IMR-90 (cell line): ENCODE data around the gene SLC9A9. TPM values are rescaled to one million over a fixed set of nuclear protein-coding genes. Genes with fewer than 3 reads are reported as not detected.

ENCODE experiments used
- ATAC-seq: fragments of 200-7000 bp; cut with Tn5 transposase; 2 replicates; pipeline ENCODE4 v1.9.1; 2020; ENCODE audit warnings: low read depth, mild to moderate bottlenecking, moderate library complexity
- BruUV-seq: library from RNA; stranded (reverse); fragments of 400-500 nt; replicated peaks from 2 replicates; lab custom pipeline; 2021; lab: Mats Ljungman, UMichigan
- CTCF ChIA-PET: fragments of 300-600 bp; formaldehyde crosslinking; extraction: SDS; loops from one replicate; lab custom pipeline; 2021; ENCODE audit warnings: antibody characterized with exemption; lab: Yijun Ruan, JAX
- POLR2A ChIA-PET: fragments of 300-600 bp; sonication (Branson Sonifier 250); formaldehyde crosslinking; loops from one replicate; lab custom pipeline; 2022; ENCODE audit warnings: antibody characterized with exemption; ENCODE audit not compliant: unreplicated experiment; lab: Charles Lee
- DNase-seq: peaks from one replicate; pipeline ENCODE4 v3.0.0; 2013
- H2AFZ ChIP-seq: replicated peaks from 2 replicates; pipeline ENCODE3; 2013; ENCODE audit warnings: low read length, mild to moderate bottlenecking; ENCODE audit not compliant: poor library complexity
- H2AK5ac ChIP-seq: 2 replicates; pipeline ENCODE4 v1.6.1; 2013; ENCODE audit warnings: low read depth, low read length, inconsistent platforms
- H2AK9ac ChIP-seq: replicated peaks from 2 replicates; pipeline ENCODE3; 2013; ENCODE audit warnings: mild to moderate bottlenecking, low read depth, low read length, moderate library complexity; ENCODE audit not compliant: poor library complexity
- H2BK120ac ChIP-seq: 2 replicates; pipeline ENCODE4 v1.6.1; 2013; ENCODE audit warnings: low read depth, low read length, inconsistent platforms
- H2BK15ac ChIP-seq: 3 replicates; pipeline ENCODE4 v1.6.1; 2013; ENCODE audit warnings: low read depth, low read length, inconsistent platforms
- H2BK20ac ChIP-seq: 2 replicates; pipeline ENCODE4 v1.6.1; 2013; ENCODE audit warnings: low read depth, mild to moderate bottlenecking, inconsistent platforms, low read length, moderate library complexity
- H2BK5ac ChIP-seq: 2 replicates; pipeline ENCODE4 v1.6.1; 2013; ENCODE audit warnings: mild to moderate bottlenecking, low read depth, low read length, inconsistent platforms; ENCODE audit not compliant: poor library complexity, severe bottlenecking
- H3K14ac ChIP-seq: replicated peaks from 2 replicates; pipeline ENCODE4 v1.6.1; 2013; ENCODE audit warnings: low read depth, low read length, inconsistent platforms
- H3K18ac ChIP-seq: 2 replicates; pipeline ENCODE4 v1.6.1; 2013; ENCODE audit warnings: low read depth, low read length, control low read depth
- H3K23ac ChIP-seq: 2 replicates; pipeline ENCODE4 v1.6.1; 2013; ENCODE audit warnings: low read depth, low read length, inconsistent platforms
- H3K27ac ChIP-seq: 2 replicates; pipeline ENCODE4 v1.5.1; 2013; ENCODE audit warnings: mild to moderate bottlenecking, control low read depth, low read length; ENCODE audit not compliant: insufficient read depth
- H3K27me3 ChIP-seq: 2 replicates; pipeline ENCODE4 v1.6.1; 2013; ENCODE audit warnings: low read length; ENCODE audit not compliant: control insufficient read depth, insufficient read depth
- H3K36me3 ChIP-seq: 2 replicates; pipeline ENCODE4 v1.6.1; 2013; ENCODE audit warnings: low read length, mixed read lengths; ENCODE audit not compliant: control insufficient read depth, insufficient read depth
- H3K4ac ChIP-seq: 2 replicates; pipeline ENCODE4 v1.6.1; 2013; ENCODE audit warnings: low read depth, low read length, inconsistent platforms
- H3K4me1 ChIP-seq: 2 replicates; pipeline ENCODE4 v1.6.1; 2013; ENCODE audit warnings: low read length, mixed read lengths; ENCODE audit not compliant: control insufficient read depth, insufficient read depth
- H3K4me2 ChIP-seq: 2 replicates; pipeline ENCODE4 v1.6.1; 2013; ENCODE audit warnings: low read depth, mild to moderate bottlenecking, control low read depth, low read length, moderate library complexity
- H3K4me3 ChIP-seq: 2 replicates; pipeline ENCODE4 v1.5.1; 2013; ENCODE audit warnings: low read depth, mild to moderate bottlenecking, control low read depth, low read length, moderate library complexity; ENCODE audit not compliant: insufficient read depth
- H3K56ac ChIP-seq: 2 replicates; pipeline ENCODE4 v1.6.1; 2013; ENCODE audit warnings: low read length, inconsistent platforms; ENCODE audit not compliant: insufficient read depth; ENCODE audit errors: extremely low read depth
- H3K79me1 ChIP-seq, 2 experiments: 2 replicates each; pipeline ENCODE4 v1.6.1; 2013; ENCODE audit warnings: low read length in 2 of 2, inconsistent platforms in 1 of 2, low read depth in 1 of 2
- H3K9ac ChIP-seq: 2 replicates; pipeline ENCODE4 v1.6.1; 2013; ENCODE audit warnings: low read depth, low read length, control low read depth
- H3K9me1 ChIP-seq: 2 replicates; pipeline ENCODE4 v1.6.1; 2013; ENCODE audit warnings: low read length, inconsistent platforms; ENCODE audit not compliant: insufficient read depth
- H3K9me3 ChIP-seq: 2 replicates; pipeline ENCODE4 v1.6.1; 2013; ENCODE audit warnings: low read length; ENCODE audit not compliant: control insufficient read depth, insufficient read depth
- H4K20me1 ChIP-seq: 2 replicates; pipeline ENCODE4 v1.6.1; 2013; ENCODE audit warnings: low read length, inconsistent platforms; ENCODE audit not compliant: insufficient read depth
- H4K5ac ChIP-seq: 2 replicates; pipeline ENCODE4 v1.6.1; 2013; ENCODE audit warnings: mild to moderate bottlenecking, low read depth, low read length, control low read depth
- H4K8ac ChIP-seq, 2 experiments: 2 replicates each; pipeline ENCODE4 v1.6.1; 2013; ENCODE audit warnings: low read depth in 2 of 2, low read length in 2 of 2, control low read depth in 1 of 2, inconsistent platforms in 1 of 2
- H4K91ac ChIP-seq: 2 replicates; pipeline ENCODE4 v1.6.1; 2013; ENCODE audit warnings: low read depth, low read length, inconsistent platforms; ENCODE audit not compliant: insufficient read depth
- BHLHE40 ChIP-seq: fragments of 150-350 bp; IDR thresholded peaks from 2 replicates; pipeline ENCODE4 v1.6.1; 2016; ENCODE audit warnings: mild to moderate bottlenecking, low read depth, low read length
- CEBPB ChIP-seq: IDR thresholded peaks from 2 replicates; pipeline ENCODE4 v1.6.1; 2012; ENCODE audit warnings: low read depth, low read length, improper control_type of control experiment
- CHD1 ChIP-seq: IDR thresholded peaks from 2 replicates; pipeline ENCODE4 v1.6.1; 2012; ENCODE audit warnings: low read depth, low read length, improper control_type of control experiment
- CTCF ChIP-seq: conservative IDR thresholded peaks from 2 replicates; pipeline ENCODE4 v1.5.1; 2012; ENCODE audit warnings: mild to moderate bottlenecking, low read depth, low read length, improper control_type of control experiment
- ELK1 ChIP-seq: fragments of 150-350 bp; IDR thresholded peaks from 2 replicates; pipeline ENCODE4 v1.6.1; 2016; ENCODE audit warnings: low read depth, mild to moderate bottlenecking, low read length, moderate library complexity, borderline replicate concordance
- FOS ChIP-seq: fragments of 150-350 bp; IDR thresholded peaks from 2 replicates; pipeline ENCODE4 v1.6.1; 2016; ENCODE audit warnings: low read depth, low read length
- MAFK ChIP-seq: IDR thresholded peaks from 2 replicates; pipeline ENCODE4 v1.6.1; 2012; ENCODE audit warnings: low read depth, low read length, improper control_type of control experiment
- MAZ ChIP-seq: IDR thresholded peaks from 2 replicates; pipeline ENCODE4 v1.6.1; 2012; ENCODE audit warnings: low read depth, mild to moderate bottlenecking, low read length, improper control_type of control experiment, moderate library complexity, borderline replicate concordance
- MXI1 ChIP-seq: IDR thresholded peaks from 2 replicates; pipeline ENCODE4 v1.6.1; 2012; ENCODE audit warnings: low read depth, mild to moderate bottlenecking, low read length, moderate library complexity, borderline replicate concordance
- NFE2L2 ChIP-seq: fragments of 150-350 bp; IDR thresholded peaks from 2 replicates; pipeline ENCODE4 v1.6.1; 2016; ENCODE audit warnings: low read depth, mild to moderate bottlenecking, low read length
- POLR2A ChIP-seq: IDR thresholded peaks from 2 replicates; pipeline ENCODE4 v1.6.1; 2012; ENCODE audit warnings: mild to moderate bottlenecking, low read depth, low read length
- RAD21 ChIP-seq: IDR thresholded peaks from 2 replicates; pipeline ENCODE4 v1.6.1; 2012; ENCODE audit warnings: low read length, improper control_type of control experiment
- RCOR1 ChIP-seq: IDR thresholded peaks from 2 replicates; pipeline ENCODE4 v1.6.1; 2012; ENCODE audit warnings: mild to moderate bottlenecking, low read length, improper control_type of control experiment; ENCODE audit not compliant: insufficient replicate concordance
- RFX5 ChIP-seq: IDR thresholded peaks from 2 replicates; pipeline ENCODE4 v1.8.0; 2012; ENCODE audit warnings: low read depth, mild to moderate bottlenecking, low read length, moderate library complexity
- SMC3 ChIP-seq: fragments of 150-350 bp; IDR thresholded peaks from 2 replicates; pipeline ENCODE4 v1.6.1; 2016; ENCODE audit warnings: low read depth, mild to moderate bottlenecking, antibody characterized with exemption, low read length, moderate library complexity
- USF2 ChIP-seq: fragments of 150-350 bp; IDR thresholded peaks from 2 replicates; pipeline ENCODE4 v1.6.1; 2017; ENCODE audit warnings: mild to moderate bottlenecking, antibody characterized with exemption, low read length, low read depth
- WGBS, 2 experiments: methylation state at CpG; one replicate each; pipeline versions ENCODE4 v1.1.5 to v1.1.7; 2013; ENCODE audit warnings: missing lambda C conversion rate in 2 of 2; ENCODE audit not compliant: insufficient read length in 1 of 2; ENCODE audit errors: extremely low coverage in 2 of 2; 5-methylcytosine and 5-hydroxymethylcytosine counted together
- dilution Hi-C: fragments of 300-500 bp; cut with HindIII; formaldehyde crosslinking; loops from one replicate; pipeline ENCODE4 v1.14.3; 2018; ENCODE audit warnings: low sequenced_read_pairs; ENCODE audit not compliant: unreplicated experiment
- in situ Hi-C: fragments of 300-500 bp; cut with MboI; formaldehyde crosslinking; loops from 3 replicates; pipeline ENCODE4 v1.14.3; 2019; ENCODE audit warnings: low sequenced_read_pairs, inconsistent platforms, mixed read lengths
- intact Hi-C: fragments of 100-400 bp; cut with micrococcal nuclease; formaldehyde crosslinking; loops from 2 replicates; pipeline ENCODE4 v1.10.0; 2022
- polyA plus RNA-seq, 3 experiments: library from polyadenylated mRNA; depleted of rRNA; stranded (reverse); fragments of >200 nt; gene quantifications; 2 replicates each; pipeline ENCODE4 v1.2.3, GENCODE V29; 2012; ENCODE audit warnings: low replicate concordance in 1 of 3
- total RNA-seq: library from RNA; depleted of rRNA; stranded (reverse); fragments of >200 nt; gene quantifications from 2 replicates; pipeline ENCODE4 v1.2.3, GENCODE V29; 2012

SLC9A9 gene
- total and polyA plus RNA-seq, 2 of the 4 experiments (the other 2 are of a cell fraction): 1.4 to 2.3 TPM

GRCh38 chr3:143726727-143727126 is 121.5 kb downstream of the SLC9A9 start:
- Histone ChIP-seq H3K9me3 (no peaks in the 10 kb centered on the region), H2AK5ac (no peak overlapping the region), H2BK120ac (no peak overlapping the region), H3K4ac (no peak overlapping the region), H4K5ac (no peak overlapping the region), H3K79me1 (no peaks in the 10 kb centered on the region), H2BK5ac (no peak overlapping the region), H3K9ac (no peak overlapping the region), H2BK20ac (no peak overlapping the region), H3K23ac (no peak overlapping the region), H4K20me1 (no peaks in the 10 kb centered on the region), H3K14ac (no peak overlapping the region), H3K9me1 (no peaks in the 10 kb centered on the region), H3K27me3 (no peaks in the 10 kb centered on the region), H2AK9ac (no peak overlapping the region), H3K36me3 (no peaks in the 10 kb centered on the region), H3K4me3 (no peak overlapping the region), H4K91ac (no peak overlapping the region), H2AFZ (no peak overlapping the region), H3K18ac (no peak overlapping the region), H2BK15ac (no peak overlapping the region), H3K27ac (no peak overlapping the region), H3K4me1 (no peaks in the 10 kb centered on the region), H3K56ac (no peak overlapping the region), H3K4me2 (no peak overlapping the region), H4K8ac (no peak overlapping the region)
- in situ Hi-C loops: no loop called here
- TF ChIP-seq CTCF: no peak
- TF ChIP-seq MAFK: no peak
- TF ChIP-seq RCOR1: no peak
- TF ChIP-seq NFE2L2: no peak
- TF ChIP-seq CEBPB: no peak
- TF ChIP-seq RFX5: no peak
- TF ChIP-seq SMC3: no peak
- no peak for TF ChIP-seq FOS
- TF ChIP-seq USF2: no peak
- TF ChIP-seq POLR2A: no peak
- no peak for TF ChIP-seq RAD21
- no peak for TF ChIP-seq ELK1
- TF ChIP-seq MAZ: no peak
- no peak for TF ChIP-seq CHD1
- no peak for TF ChIP-seq BHLHE40
- no peak for TF ChIP-seq MXI1
- no CpG with 5 or more reads among the region's 1 CpG for WGBS, 2 experiments
- intact Hi-C loops: no loop called here
- no TSS peak for BruUV-seq
- POLR2A ChIA-PET: no interaction called here
- ATAC-seq (no peak), DNase-seq (no peak)
- CTCF ChIA-PET: no interaction called here
- dilution Hi-C loops: no loop called here
